ENCODE data around the gene PARP12.

DNA sequence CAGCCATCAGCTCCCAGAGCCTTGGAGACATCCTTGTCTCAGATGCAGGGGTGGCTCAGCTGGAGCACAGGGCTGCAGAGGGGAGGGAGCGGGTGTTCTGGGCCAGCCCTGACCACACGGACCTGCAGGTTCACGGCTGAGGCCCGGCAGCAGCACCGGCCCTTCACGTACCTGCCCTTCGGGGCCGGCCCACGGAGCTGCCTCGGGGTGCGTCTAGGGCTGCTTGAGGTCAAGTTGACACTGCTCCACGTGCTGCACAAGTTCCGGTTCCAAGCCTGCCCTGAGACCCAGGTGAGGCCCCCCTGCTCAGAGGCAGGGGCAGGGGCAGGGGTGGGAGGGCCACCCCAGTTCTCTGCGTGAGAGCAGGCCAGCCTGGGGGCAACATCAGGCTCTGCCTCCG is 45.2 kb downstream of the PARP12 start:
- no peak for TF ChIP-seq CSDC2 (CRISPR knock-in tag; IDR thresholded peaks at IDR 0.05)
- TF ChIP-seq ZNF8 (CRISPR knock-in tag; IDR thresholded peaks at IDR 0.05) = no peak
- TF ChIP-seq RARB (CRISPR knock-in tag; IDR thresholded peaks at IDR 0.05) = no peak
- TF ChIP-seq SNAI2 (CRISPR knock-in tag; IDR thresholded peaks at IDR 0.05) = no peak
- TF ChIP-seq, protein P1, sequence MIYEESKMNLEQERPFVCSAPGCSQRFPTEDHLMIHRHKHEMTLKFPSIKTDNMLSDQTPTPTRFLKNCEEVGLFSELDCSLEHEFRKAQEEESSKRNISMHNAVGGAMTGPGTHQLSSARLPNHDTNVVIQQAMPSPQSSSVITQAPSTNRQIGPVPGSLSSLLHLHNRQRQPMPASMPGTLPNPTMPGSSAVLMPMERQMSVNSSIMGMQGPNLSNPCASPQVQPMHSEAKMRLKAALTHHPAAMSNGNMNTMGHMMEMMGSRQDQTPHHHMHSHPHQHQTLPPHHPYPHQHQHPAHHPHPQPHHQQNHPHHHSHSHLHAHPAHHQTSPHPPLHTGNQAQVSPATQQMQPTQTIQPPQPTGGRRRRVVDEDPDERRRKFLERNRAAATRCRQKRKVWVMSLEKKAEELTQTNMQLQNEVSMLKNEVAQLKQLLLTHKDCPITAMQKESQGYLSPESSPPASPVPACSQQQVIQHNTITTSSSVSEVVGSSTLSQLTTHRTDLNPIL (CRISPR knock-in tag; IDR thresholded peaks at IDR 0.05; ENCODE audit: low read depth) = no peak
- no peak for TF ChIP-seq GLIS3 (CRISPR knock-in tag; IDR thresholded peaks at IDR 0.05)
- TF ChIP-seq ZNF70 (CRISPR knock-in tag; IDR thresholded peaks at IDR 0.05) = no peak
- TF ChIP-seq ZNF565 (CRISPR knock-in tag; conservative IDR thresholded peaks at IDR 0.05; ENCODE audit: low read depth) = no peak
- no peak for TF ChIP-seq ZC3H10 (CRISPR knock-in tag; IDR thresholded peaks at IDR 0.05)
- TF ChIP-seq ESRRG (CRISPR knock-in tag; IDR thresholded peaks at IDR 0.05) = no peak
- TF ChIP-seq BACH2 (CRISPR knock-in tag; IDR thresholded peaks at IDR 0.05; ENCODE audit: borderline replicate concordance) = no peak
- TF ChIP-seq, protein P2, sequence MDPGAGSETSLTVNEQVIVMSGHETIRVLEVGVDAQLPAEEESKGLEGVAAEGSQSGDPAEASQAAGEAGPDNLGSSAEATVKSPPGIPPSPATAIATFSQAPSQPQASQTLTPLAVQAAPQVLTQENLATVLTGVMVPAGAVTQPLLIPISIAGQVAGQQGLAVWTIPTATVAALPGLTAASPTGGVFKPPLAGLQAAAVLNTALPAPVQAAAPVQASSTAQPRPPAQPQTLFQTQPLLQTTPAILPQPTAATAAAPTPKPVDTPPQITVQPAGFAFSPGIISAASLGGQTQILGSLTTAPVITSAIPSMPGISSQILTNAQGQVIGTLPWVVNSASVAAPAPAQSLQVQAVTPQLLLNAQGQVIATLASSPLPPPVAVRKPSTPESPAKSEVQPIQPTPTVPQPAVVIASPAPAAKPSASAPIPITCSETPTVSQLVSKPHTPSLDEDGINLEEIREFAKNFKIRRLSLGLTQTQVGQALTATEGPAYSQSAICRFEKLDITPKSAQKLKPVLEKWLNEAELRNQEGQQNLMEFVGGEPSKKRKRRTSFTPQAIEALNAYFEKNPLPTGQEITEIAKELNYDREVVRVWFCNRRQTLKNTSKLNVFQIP (CRISPR knock-in tag; IDR thresholded peaks at IDR 0.05; ENCODE audit: borderline replicate concordance, low read depth) = no peak
- no peak for TF ChIP-seq TCF4 (CRISPR knock-in tag; IDR thresholded peaks at IDR 0.05; ENCODE audit: borderline replicate concordance)
